Measurements from ENCODE around the gene ACTR6.

DNA sequence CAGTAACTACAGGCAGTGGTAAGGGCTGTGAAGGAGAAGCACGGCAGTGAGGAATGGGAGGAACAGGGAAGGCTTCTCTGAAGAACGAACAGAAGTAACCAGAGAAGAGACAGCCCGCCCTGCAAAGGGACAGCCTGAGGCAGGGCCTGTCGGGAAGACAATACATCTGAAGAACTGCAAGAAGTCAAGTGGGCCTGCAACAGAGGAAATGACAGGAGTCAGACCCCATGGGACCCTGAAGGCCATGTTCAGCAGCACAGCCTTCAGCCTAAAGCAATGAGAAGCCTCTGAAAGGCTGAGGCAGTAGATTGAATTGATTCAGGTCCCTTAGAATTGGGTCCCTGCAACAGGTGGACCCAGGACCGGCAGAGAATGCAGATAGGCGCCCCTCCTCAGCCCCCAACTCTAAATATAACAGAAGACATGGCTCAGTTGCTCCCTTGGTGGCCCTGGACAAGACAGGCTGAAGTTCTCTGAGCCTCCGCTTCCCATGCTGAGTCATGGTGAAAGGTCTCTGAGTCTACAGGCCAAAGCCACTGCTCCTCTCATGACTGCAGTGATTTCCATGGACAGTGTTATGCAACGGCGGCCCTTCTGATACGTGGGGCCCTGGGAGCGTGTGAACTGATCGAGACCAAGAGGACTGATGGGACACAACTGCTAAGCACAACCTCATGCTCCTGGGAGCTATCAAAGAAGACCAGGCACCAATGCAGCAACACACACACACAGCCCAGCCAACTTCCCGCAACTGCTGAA, 10.8 kb upstream of the ACTR6 start:
- TF ChIP-seq, protein P1, sequence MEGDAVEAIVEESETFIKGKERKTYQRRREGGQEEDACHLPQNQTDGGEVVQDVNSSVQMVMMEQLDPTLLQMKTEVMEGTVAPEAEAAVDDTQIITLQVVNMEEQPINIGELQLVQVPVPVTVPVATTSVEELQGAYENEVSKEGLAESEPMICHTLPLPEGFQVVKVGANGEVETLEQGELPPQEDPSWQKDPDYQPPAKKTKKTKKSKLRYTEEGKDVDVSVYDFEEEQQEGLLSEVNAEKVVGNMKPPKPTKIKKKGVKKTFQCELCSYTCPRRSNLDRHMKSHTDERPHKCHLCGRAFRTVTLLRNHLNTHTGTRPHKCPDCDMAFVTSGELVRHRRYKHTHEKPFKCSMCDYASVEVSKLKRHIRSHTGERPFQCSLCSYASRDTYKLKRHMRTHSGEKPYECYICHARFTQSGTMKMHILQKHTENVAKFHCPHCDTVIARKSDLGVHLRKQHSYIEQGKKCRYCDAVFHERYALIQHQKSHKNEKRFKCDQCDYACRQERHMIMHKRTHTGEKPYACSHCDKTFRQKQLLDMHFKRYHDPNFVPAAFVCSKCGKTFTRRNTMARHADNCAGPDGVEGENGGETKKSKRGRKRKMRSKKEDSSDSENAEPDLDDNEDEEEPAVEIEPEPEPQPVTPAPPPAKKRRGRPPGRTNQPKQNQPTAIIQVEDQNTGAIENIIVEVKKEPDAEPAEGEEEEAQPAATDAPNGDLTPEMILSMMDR (IDR thresholded peaks at IDR 0.05) = no peak
- no peak for TF ChIP-seq POLR2A (IDR thresholded peaks at IDR 0.05)

Data from heart left ventricle (tissue), 13 donors.